Chondrocyte (in vitro differentiated cells): Measurements from ENCODE around the gene TMEM132A. TPM values are rescaled to one million over a fixed set of nuclear protein-coding genes. Genes with fewer than 3 reads are reported as not detected.

Source experiments
- DNase-seq: peaks from one replicate; pipeline ENCODE4 v3.0.0; 2021; ENCODE audit warnings: mixed read lengths, low spot score
- H3K27ac Mint-ChIP-seq: one replicate; pipeline ENCODE4 v1.8.0; 2021; ENCODE audit warnings: mild to moderate bottlenecking, moderate library complexity, mixed read lengths; ENCODE audit not compliant: unreplicated experiment
- H3K27me3 Mint-ChIP-seq: 2 replicates; pipeline ENCODE4 v1.8.0; 2021; ENCODE audit warnings: low read depth, mixed read lengths
- H3K36me3 Mint-ChIP-seq: 2 replicates; pipeline ENCODE4 v1.8.0; 2021; ENCODE audit warnings: low read depth, mixed read lengths
- H3K4me1 Mint-ChIP-seq: 2 replicates; pipeline ENCODE4 v1.8.0; 2021; ENCODE audit warnings: low read depth, mild to moderate bottlenecking, mixed read lengths
- H3K4me3 Mint-ChIP-seq: one replicate; pipeline ENCODE4 v1.8.0; 2021; ENCODE audit warnings: mild to moderate bottlenecking, moderate library complexity, mixed read lengths; ENCODE audit not compliant: unreplicated experiment
- H3K9me3 Mint-ChIP-seq: 2 replicates; pipeline ENCODE4 v1.8.0; 2021; ENCODE audit warnings: low read depth, mixed read lengths
- CTCF ChIP-seq: fragments of 200-600 bp; sonication (generic); IDR thresholded peaks from 2 replicates; pipeline ENCODE4 v1.5.0; 2021; ENCODE audit warnings: antibody characterized with exemption, mild to moderate bottlenecking, moderate library complexity
- total RNA-seq: library from RNA; stranded (reverse); gene quantifications from 3 replicates; pipeline ENCODE4 v1.2.1, GENCODE V29; 2021

The TMEM132A gene
- total RNA-seq, 1 donor from 2014 or later, result 69.8 TPM

DNA sequence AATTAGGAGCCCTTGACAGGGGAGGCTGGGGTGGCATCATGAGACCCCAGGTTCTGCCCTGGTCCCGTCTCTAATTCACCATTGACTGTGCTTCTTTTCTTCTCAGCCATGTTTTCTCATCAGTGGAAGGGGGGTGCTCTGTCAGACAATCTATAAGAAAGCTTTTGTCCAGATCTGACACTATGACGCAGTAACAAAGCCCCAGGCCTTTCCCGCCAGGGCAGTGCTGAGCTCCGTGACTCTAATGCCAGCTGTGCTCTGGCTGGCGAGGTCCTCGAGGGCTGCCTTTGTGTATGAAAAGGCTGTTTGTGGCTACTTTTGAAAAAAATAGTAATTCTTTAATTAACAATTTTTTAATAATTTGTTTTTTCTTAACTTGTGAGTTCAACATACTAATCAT lies 50.5 kb downstream of the TMEM132A start:
- H3K27me3 Mint-ChIP-seq, result peaks cover 3% of the 10 kb centered on the region
- H3K4me1 Mint-ChIP-seq, result no peaks in the 10 kb centered on the region
- no peaks in the 10 kb centered on the region for H3K9me3 Mint-ChIP-seq
- DNase-seq, result no peak
- no peak overlapping the region for H3K4me3 Mint-ChIP-seq
- H3K36me3 Mint-ChIP-seq, result no peaks in the 10 kb centered on the region
- TF ChIP-seq CTCF, result no peak
- no peak overlapping the region for H3K27ac Mint-ChIP-seq

DNA sequence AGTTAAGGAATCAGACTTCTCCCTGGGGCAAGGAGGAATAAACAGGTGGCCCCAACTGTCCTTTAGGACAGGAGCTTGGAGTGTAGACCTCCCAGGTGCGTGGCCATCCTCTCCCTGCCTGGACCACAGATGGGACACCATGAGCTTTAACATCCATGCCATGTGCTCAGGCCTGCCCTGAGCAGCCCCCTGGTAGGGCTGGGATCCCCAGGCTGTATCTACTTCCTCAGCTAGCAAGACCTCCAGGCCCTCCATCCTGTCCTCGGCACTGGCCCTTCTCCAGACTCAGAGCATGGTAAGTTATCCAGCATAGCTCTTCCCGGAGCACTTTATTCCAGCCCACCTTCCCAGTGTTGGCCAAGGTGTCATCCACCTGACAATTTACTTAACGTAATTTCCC lies 53.0 kb downstream of the TMEM132A start:
- no peaks in the 10 kb centered on the region for H3K4me1 Mint-ChIP-seq
- TF ChIP-seq CTCF, result no peak
- no peak overlapping the region for H3K27ac Mint-ChIP-seq
- no peak overlapping the region for H3K4me3 Mint-ChIP-seq
- H3K27me3 Mint-ChIP-seq, result no peaks in the 10 kb centered on the region
- peak; percentile 20 for DNase-seq
- H3K9me3 Mint-ChIP-seq, result no peaks in the 10 kb centered on the region
- no peaks in the 10 kb centered on the region for H3K36me3 Mint-ChIP-seq

DNA sequence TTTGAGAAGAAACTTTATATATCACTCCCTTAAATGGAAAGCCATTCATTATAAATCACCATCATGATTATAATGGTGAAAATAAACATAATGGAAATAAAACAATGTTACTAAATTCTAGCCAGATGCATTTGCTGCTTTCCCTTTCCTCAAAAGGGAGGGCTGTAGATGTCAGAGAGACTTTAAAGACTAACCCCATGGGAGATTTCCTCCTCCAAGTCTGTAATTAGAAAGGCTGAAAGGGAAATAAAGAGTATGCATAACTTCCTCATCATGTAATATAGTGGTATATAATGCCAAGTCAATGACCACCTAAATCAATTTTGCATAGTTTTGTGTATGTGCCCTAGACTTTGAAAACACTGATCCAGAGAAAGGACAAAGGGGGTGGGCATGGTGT lies 53.6 kb downstream of the TMEM132A start:
- Mint-ChIP-seq H3K9me3 (no peaks in the 10 kb centered on the region), H3K27me3 (no peaks in the 10 kb centered on the region), H3K36me3 (no peaks in the 10 kb centered on the region), H3K27ac (no peak overlapping the region), H3K4me3 (no peak overlapping the region), H3K4me1 (no peaks in the 10 kb centered on the region)
- TF ChIP-seq CTCF, result no peak
- DNase-seq, result no peak

DNA sequence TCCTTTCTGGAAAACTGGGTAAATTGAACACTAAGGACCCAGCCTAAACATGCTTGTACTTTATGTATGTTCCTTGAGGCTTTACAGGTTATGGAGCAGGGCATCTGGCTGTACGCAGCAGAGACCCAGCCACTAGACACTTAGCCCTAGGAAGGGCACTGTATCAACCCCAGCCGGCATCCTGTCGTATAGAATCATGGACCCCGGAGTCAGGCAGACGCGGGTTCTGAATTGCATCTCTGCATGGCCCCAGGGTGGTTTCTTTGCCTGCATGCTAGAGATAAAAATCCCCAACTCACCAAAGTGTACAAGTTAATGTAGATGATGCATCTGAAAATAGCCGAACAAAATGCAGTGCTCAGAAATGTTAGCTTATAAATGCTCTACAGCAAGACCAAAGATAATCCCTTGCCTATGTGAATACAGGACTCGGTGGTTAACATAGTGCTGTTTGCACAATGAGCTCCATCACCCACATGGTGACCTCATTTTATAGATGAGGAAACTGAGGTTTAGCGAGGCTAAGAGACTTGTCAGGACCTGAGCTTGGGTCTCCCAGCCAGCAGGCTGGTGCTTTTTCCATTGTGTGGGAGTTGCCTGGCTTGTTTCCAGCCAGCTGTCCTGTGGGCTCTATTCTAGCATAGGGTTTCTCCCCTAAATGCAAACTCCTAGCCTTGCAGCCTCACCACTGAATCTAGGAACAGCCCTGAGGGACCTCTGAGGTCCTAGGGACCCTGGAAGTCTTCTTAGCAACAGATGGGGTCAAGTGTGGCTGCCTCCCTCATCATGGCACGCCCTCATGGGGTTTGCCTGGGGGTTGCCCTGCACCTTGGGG lies 54.5 kb downstream of the TMEM132A start:
- no peak for TF ChIP-seq CTCF
- Mint-ChIP-seq H3K27ac (no peak overlapping the region), H3K9me3 (peaks cover under 1% of the 10 kb centered on the region), H3K4me1 (no peaks in the 10 kb centered on the region), H3K4me3 (no peak overlapping the region), H3K36me3 (no peaks in the 10 kb centered on the region), H3K27me3 (peaks cover 2% of the 10 kb centered on the region)
- DNase-seq, result peak; percentile 19

- TF ChIP-seq CTCF, result no peak
- Mint-ChIP-seq H3K27ac (no peak overlapping the region), H3K27me3 (peaks cover 8% of the 10 kb centered on the region), H3K9me3 (peaks cover 3% of the 10 kb centered on the region), H3K4me3 (no peak overlapping the region), H3K4me1 (no peaks in the 10 kb centered on the region), H3K36me3 (no peaks in the 10 kb centered on the region)
- peak; percentile 72 for DNase-seq
These were observed 57.3 kb downstream of the TMEM132A start for GRCh38 chr11:60981515-60981914.
